Activated CD8-positive, alpha-beta T cell treated with anti-CD3 and anti-CD28 coated beads for 36 hours (primary cell): ENCODE data around the gene CD48. TPM values are rescaled to one million over a fixed set of nuclear protein-coding genes. Genes with fewer than 3 reads are reported as not detected.

Source experiments
- ATAC-seq: fragments of 200-7000 bp; cut with Tn5 transposase; one replicate; pipeline ENCODE4 v1.10.0; 2021; ENCODE audit warnings: mild to moderate bottlenecking, moderate library complexity
- CTCF ChIA-PET: fragments of 350-600 bp; sonication (Branson Sonifier 250); formaldehyde crosslinking; loops from one replicate; lab custom pipeline; 2021; ENCODE audit warnings: antibody characterized with exemption; lab: Charles Lee
- POLR2A ChIA-PET: fragments of 350-600 bp; sonication (Branson Sonifier 250); formaldehyde crosslinking; loops from one replicate; lab custom pipeline; 2021; ENCODE audit warnings: antibody characterized with exemption; lab: Charles Lee
- DNase-seq: peaks from one replicate; pipeline ENCODE4 v3.0.0-alpha.2; 2020
- H3K27ac Mint-ChIP-seq: one replicate; pipeline ENCODE4 v1.8.0; 2021; ENCODE audit warnings: mild to moderate bottlenecking, mixed read lengths
- H3K27me3 Mint-ChIP-seq: one replicate; pipeline ENCODE4 v1.8.0; 2021; ENCODE audit warnings: mixed read lengths
- H3K36me3 Mint-ChIP-seq: one replicate; pipeline ENCODE4 v1.8.0; 2021; ENCODE audit warnings: low read depth, mixed read lengths
- H3K4me1 Mint-ChIP-seq: one replicate; pipeline ENCODE4 v1.8.0; 2021; ENCODE audit warnings: low read depth, mixed read lengths
- H3K4me3 Mint-ChIP-seq: one replicate; pipeline ENCODE4 v1.8.0; 2021; ENCODE audit warnings: mild to moderate bottlenecking, moderate library complexity, mixed read lengths
- H3K9me3 Mint-ChIP-seq: one replicate; pipeline ENCODE4 v1.8.0; 2021; ENCODE audit warnings: mixed read lengths
- intact Hi-C: fragments of 100-400 bp; cut with micrococcal nuclease; formaldehyde crosslinking; loops from one replicate; pipeline ENCODE4 v1.10.0; 2022
- total RNA-seq, 2 experiments: library from RNA; stranded (reverse); gene quantifications; one replicate each; pipeline ENCODE4 v1.2.3, GENCODE V29; 2021
- TF ChIP-seq, protein P1 (sequence below): fragments of 200-600 bp; IDR thresholded peaks from one replicate; pipeline ENCODE4 v1.8.0; 2022; ENCODE audit warnings: antibody characterized with exemption, mild to moderate bottlenecking

CD48 gene
- total RNA-seq, 2 experiments from 2014 or later, result 379 to 388 TPM

GRCh38 chr1:160682983-160683865 is 28.4 kb downstream of the CD48 start:
- Mint-ChIP-seq H3K9me3 (peaks cover 9% of the 10 kb centered on the region), H3K36me3 (peaks cover 93% of the 10 kb centered on the region), H3K27ac (peak overlapping the region; percentile 95), H3K4me1 (peaks cover 71% of the 10 kb centered on the region), H3K27me3 (no peaks in the 10 kb centered on the region), H3K4me3 (peak overlapping the region; percentile 41)
- TF ChIP-seq, protein P1, sequence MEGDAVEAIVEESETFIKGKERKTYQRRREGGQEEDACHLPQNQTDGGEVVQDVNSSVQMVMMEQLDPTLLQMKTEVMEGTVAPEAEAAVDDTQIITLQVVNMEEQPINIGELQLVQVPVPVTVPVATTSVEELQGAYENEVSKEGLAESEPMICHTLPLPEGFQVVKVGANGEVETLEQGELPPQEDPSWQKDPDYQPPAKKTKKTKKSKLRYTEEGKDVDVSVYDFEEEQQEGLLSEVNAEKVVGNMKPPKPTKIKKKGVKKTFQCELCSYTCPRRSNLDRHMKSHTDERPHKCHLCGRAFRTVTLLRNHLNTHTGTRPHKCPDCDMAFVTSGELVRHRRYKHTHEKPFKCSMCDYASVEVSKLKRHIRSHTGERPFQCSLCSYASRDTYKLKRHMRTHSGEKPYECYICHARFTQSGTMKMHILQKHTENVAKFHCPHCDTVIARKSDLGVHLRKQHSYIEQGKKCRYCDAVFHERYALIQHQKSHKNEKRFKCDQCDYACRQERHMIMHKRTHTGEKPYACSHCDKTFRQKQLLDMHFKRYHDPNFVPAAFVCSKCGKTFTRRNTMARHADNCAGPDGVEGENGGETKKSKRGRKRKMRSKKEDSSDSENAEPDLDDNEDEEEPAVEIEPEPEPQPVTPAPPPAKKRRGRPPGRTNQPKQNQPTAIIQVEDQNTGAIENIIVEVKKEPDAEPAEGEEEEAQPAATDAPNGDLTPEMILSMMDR, result no peak
- ChIA-PET POLR2A (interaction anchor here (0.8 to 5.3 kb wide), 12 partner anchors 11 to 115 kb away, joined by 3 to 43 read pairs (median 4); partner anchors contain the start of gene LY9), CTCF (interaction anchor here (0.7 to 8.9 kb wide), 19 partner anchors 9 to 269 kb away, joined by 3 to 106 read pairs (median 7); partner anchors contain the start of gene CD48)
- intact Hi-C loops, result loop anchor here (2.0 to 5.0 kb wide), 4 partner anchors 39 to 269 kb away; partner anchors contain the start of gene ITLN2
- peak; percentile 57 for ATAC-seq
- DNase-seq, result peak; percentile 46

GRCh38 chr1:160681891-160682140 is 29.8 kb downstream of the CD48 start:
- TF ChIP-seq, protein P1, result no peak
- H3K27ac Mint-ChIP-seq, result peak overlapping the region; percentile 95
- H3K36me3 Mint-ChIP-seq, result peaks cover 90% of the 10 kb centered on the region
- H3K27me3 Mint-ChIP-seq, result no peaks in the 10 kb centered on the region
- POLR2A ChIA-PET, result interaction anchor here (0.8 to 5.3 kb wide), 5 partner anchors 24 to 74 kb away, joined by 3 to 43 read pairs (median 3); partner anchors contain the start of gene CD48
- H3K4me3 Mint-ChIP-seq, result no peak overlapping the region
- CTCF ChIA-PET, result interaction anchor here (0.8 to 8.9 kb wide), 27 partner anchors 8 to 316 kb away, joined by 3 to 106 read pairs (median 4); partner anchors contain the start of genes CD48, ITLN2 and SLAMF7
- intact Hi-C loops, result loop anchor here (2.0 to 5.0 kb wide), 4 partner anchors 40 to 270 kb away; partner anchors contain the start of gene ITLN2
- H3K4me1 Mint-ChIP-seq, result peaks cover 71% of the 10 kb centered on the region
- peaks cover 3% of the 10 kb centered on the region for H3K9me3 Mint-ChIP-seq
- no peak for DNase-seq
- ATAC-seq, result no peak

DNA sequence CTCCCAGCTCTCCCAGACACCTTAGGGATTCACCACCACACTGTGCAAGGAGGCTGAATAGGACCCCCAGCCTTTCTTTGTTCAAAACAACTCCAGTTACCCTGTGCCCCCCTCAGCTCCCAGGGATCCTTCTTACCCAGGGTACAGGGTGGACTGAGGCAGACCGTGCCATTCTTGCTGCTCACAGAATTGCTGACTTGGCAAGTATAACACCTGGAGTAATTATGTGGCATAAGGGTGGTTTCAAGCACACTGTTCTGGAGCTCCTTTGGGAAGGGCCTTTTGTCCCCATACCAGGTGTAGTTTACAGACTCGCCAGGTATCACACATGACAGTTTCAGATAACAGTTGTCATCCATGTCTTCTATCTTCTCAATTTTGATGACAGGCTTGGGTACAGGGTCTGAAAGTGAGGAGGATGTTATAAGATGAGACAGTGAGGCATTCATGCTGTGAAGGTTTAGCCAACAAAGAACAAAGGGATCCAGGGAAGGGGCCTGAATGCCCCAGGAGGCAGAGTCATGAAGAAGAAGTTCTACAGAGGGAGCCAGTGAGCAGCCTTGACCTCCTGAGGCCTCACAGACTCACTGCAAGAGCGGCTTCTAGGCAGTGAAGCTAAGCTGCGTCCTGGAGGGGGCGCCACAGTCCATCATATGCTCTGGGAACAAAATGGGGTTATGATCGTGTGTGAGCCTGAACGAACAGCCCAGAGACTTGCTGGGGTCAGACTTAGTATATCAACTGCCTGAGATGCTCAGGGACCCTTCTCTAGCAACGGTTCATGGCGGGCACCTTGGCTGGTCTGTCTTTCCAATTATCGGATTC is 30.3 kb downstream of the CD48 start:
- no peak overlapping the region for H3K4me3 Mint-ChIP-seq
- DNase-seq (peak; percentile 96), ATAC-seq (peak; percentile 74)
- ChIA-PET CTCF (interaction anchor here (0.7 to 8.9 kb wide), 37 partner anchors 8 to 316 kb away, joined by 3 to 106 read pairs (median 4); partner anchors contain the start of genes CD48, ITLN2, SLAMF1 and SLAMF7), POLR2A (interaction anchor here (0.6 to 5.3 kb wide), 14 partner anchors 8 to 501 kb away, joined by 3 to 43 read pairs (median 3); partner anchors contain the start of genes CD48 and SLAMF1)
- intact Hi-C loops, result loop anchor here (5.0 kb wide), 3 partner anchors 41 to 271 kb away; partner anchors contain the start of gene ITLN2
- H3K27ac Mint-ChIP-seq, result peak overlapping the region; percentile 95
- TF ChIP-seq, protein P1, result peak; percentile 97
- no peaks in the 10 kb centered on the region for H3K27me3 Mint-ChIP-seq
- H3K36me3 Mint-ChIP-seq, result peaks cover 85% of the 10 kb centered on the region
- H3K9me3 Mint-ChIP-seq, result no peaks in the 10 kb centered on the region
- peaks cover 67% of the 10 kb centered on the region for H3K4me1 Mint-ChIP-seq

DNA sequence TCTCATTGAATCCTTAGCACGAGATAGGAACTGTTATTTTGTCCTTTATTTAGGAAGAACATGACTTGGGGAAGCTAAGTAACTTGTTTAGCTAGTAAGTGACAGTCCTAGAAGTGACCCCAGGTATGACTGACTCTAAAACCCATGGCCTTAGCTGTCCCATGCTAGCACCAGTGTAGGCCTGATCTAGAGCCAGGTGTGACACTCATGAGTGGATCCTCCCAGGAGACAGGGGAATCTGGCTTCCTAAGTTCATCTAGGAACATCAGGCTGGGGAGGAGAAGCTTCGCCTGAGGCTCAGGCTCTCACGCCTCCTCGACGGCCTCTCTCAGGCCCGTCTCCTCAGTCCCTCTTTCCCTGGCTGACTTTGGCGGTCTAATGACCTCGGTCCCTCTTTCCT is 31.2 kb downstream of the CD48 start:
- intact Hi-C loops, result loop anchor here (5.0 kb wide), 3 partner anchors 42 to 272 kb away; partner anchors contain the start of gene ITLN2
- TF ChIP-seq, protein P1, result no peak
- Mint-ChIP-seq H3K27me3 (no peaks in the 10 kb centered on the region), H3K9me3 (no peaks in the 10 kb centered on the region), H3K36me3 (peaks cover 76% of the 10 kb centered on the region), H3K27ac (peak overlapping the region; percentile 95), H3K4me3 (no peak overlapping the region), H3K4me1 (peaks cover 66% of the 10 kb centered on the region)
- no peak for ATAC-seq
- CTCF ChIA-PET, result interaction anchor here (0.8 to 8.9 kb wide), 21 partner anchors 7 to 310 kb away, joined by 3 to 106 read pairs (median 7); partner anchors contain the start of genes CD48 and SLAMF1
- no peak for DNase-seq
- POLR2A ChIA-PET, result interaction anchor here (1.0 to 4.0 kb wide), 10 partner anchors 9 to 99 kb away, joined by 3 to 21 read pairs (median 3); partner anchors contain the start of gene SLAMF1
